HepG2 (cell line): Measurements from ENCODE around the gene MEGF6. TPM values are rescaled to one million over a fixed set of nuclear protein-coding genes. Genes with fewer than 3 reads are reported as not detected.

Experiments
- ATAC-seq: fragments of 200-7000 bp; cut with Tn5 transposase; 3 replicates; pipeline ENCODE4 v1.9.1; 2020; ENCODE audit warnings: mild to moderate bottlenecking, moderate library complexity
- BruUV-seq: library from RNA; stranded (reverse); fragments of 400-500 nt; replicated peaks from 2 replicates; lab custom pipeline; 2021; lab: Mats Ljungman, UMichigan
- CTCF ChIA-PET: fragments of 300-600 bp; formaldehyde crosslinking; extraction: SDS; loops from one replicate; lab custom pipeline; 2021; ENCODE audit warnings: low total read pairs, inconsistent platforms, low intra/inter-chr PET ratio; lab: Yijun Ruan, JAX
- POLR2A ChIA-PET: fragments of 350-600 bp; sonication (Branson Sonifier 250); formaldehyde crosslinking; loops from one replicate; lab custom pipeline; 2020; ENCODE audit warnings: antibody characterized with exemption, inconsistent platforms; lab: Yijun Ruan, JAX
- DNase-seq: peaks from one replicate; pipeline ENCODE4 v3.0.0-alpha.2; 2015; ENCODE audit warnings: low spot score
- FAIRE-seq: peaks from 3 replicates; lab custom pipeline; 2011; peaks lifted over from hg19 to GRCh38; lab: Jason Lieb, UNC
- H2AFZ ChIP-seq: one replicate; pipeline ENCODE4 v1.6.1; 2011; ENCODE audit warnings: low read length, inconsistent platforms
- H3K27ac ChIP-seq: fragments of 300-600 bp; 3 replicates; pipeline ENCODE4 v1.8.0; 2011; ENCODE audit warnings: mixed run types, mild to moderate bottlenecking, mixed read lengths, low read length, inconsistent platforms; ENCODE audit not compliant: insufficient read depth; ENCODE audit errors: extremely low read length
- H3K27me3 ChIP-seq, 2 experiments: fragments of 200-600 bp in 1 of 2; 2 replicates in 1 of 2; 3 replicates in 1 of 2; pipeline versions ENCODE4 v1.6.0 to v1.8.0; 2011; ENCODE audit warnings: low read length in 2 of 2, mild to moderate bottlenecking in 2 of 2, moderate library complexity in 2 of 2, inconsistent platforms in 1 of 2; ENCODE audit not compliant: insufficient read depth in 2 of 2, control insufficient read depth in 1 of 2
- H3K36me3 ChIP-seq, 2 experiments: fragments of 200-600 bp in 1 of 2; replicated peaks in 1 of 2; 2 replicates in 1 of 2; 3 replicates in 1 of 2; pipeline versions ENCODE4 v1.5.1 to v1.8.0; 2011; ENCODE audit warnings: low read length in 2 of 2, inconsistent platforms in 1 of 2; ENCODE audit not compliant: insufficient read depth in 2 of 2, control insufficient read depth in 1 of 2
- H3K4me1 ChIP-seq: 2 replicates; pipeline ENCODE4 v1.5.1; 2012; ENCODE audit warnings: low read length, inconsistent platforms; ENCODE audit not compliant: insufficient read depth
- H3K4me2 ChIP-seq: 2 replicates; pipeline ENCODE4 v1.6.0; 2011; ENCODE audit warnings: low read depth, low read length, inconsistent platforms
- H3K4me3 ChIP-seq, 3 experiments: fragments of 200-600 bp in 1 of 3; sonication (generic), shearing (Covaris generic) in 1 of 3; replicated peaks in 1 of 3; 2 replicates each; pipeline ENCODE4 v1.5.1; 2011 to 2016; ENCODE audit warnings: low read length in 3 of 3, inconsistent platforms in 2 of 3, low read depth in 2 of 3, mild to moderate bottlenecking in 2 of 3, control low read depth in 1 of 3, mixed read lengths in 1 of 3; ENCODE audit not compliant: insufficient read depth in 1 of 3
- H3K79me2 ChIP-seq: one replicate; pipeline ENCODE4 v1.6.1; 2011; ENCODE audit warnings: low read length, inconsistent platforms; ENCODE audit not compliant: insufficient read depth
- H3K9ac ChIP-seq: 2 replicates; pipeline ENCODE4 v1.6.0; 2011; ENCODE audit warnings: mild to moderate bottlenecking, low read depth, low read length, inconsistent platforms; ENCODE audit not compliant: insufficient read depth
- H3K9me3 ChIP-seq: 2 replicates; pipeline ENCODE4 v1.5.1; 2012; ENCODE audit warnings: mild to moderate bottlenecking, low read length
- H4K20me1 ChIP-seq: 2 replicates; pipeline ENCODE4 v1.6.0; 2011; ENCODE audit warnings: inconsistent platforms, mild to moderate bottlenecking, low read length, moderate library complexity; ENCODE audit not compliant: insufficient read depth
- HDAC1 ChIP-seq: sonication (generic); formaldehyde crosslinking; IDR thresholded peaks from 2 replicates; pipeline ENCODE4 v1.5.1; 2020; ENCODE audit warnings: mild to moderate bottlenecking, missing genetic modification reagents
- HNRNPLL ChIP-seq: fragments of 200-400 bp; formaldehyde crosslinking; IDR thresholded peaks from 2 replicates; pipeline ENCODE4 v1.6.1; 2017; ENCODE audit warnings: mild to moderate bottlenecking, low read depth, low read length; ENCODE audit not compliant: poor library complexity, severe bottlenecking
- MED8 ChIP-seq: sonication (generic); formaldehyde crosslinking; IDR thresholded peaks from 2 replicates; pipeline ENCODE4 v1.8.1; 2023; ENCODE audit warnings: mild to moderate bottlenecking, missing genetic modification reagents; ENCODE audit not compliant: insufficient replicate concordance
- PCBP1 ChIP-seq: fragments of 200-400 bp; formaldehyde crosslinking; IDR thresholded peaks from 2 replicates; pipeline ENCODE4 v1.6.1; 2017; ENCODE audit warnings: mild to moderate bottlenecking, low read depth, low read length, borderline replicate concordance
- SALL1 ChIP-seq: sonication (generic); formaldehyde crosslinking; IDR thresholded peaks from 2 replicates; pipeline ENCODE4 v1.8.0; 2022; ENCODE audit warnings: mild to moderate bottlenecking, missing genetic modification reagents
- THAP11 ChIP-seq: IDR thresholded peaks from 2 replicates; pipeline ENCODE4 v1.6.1; 2016; ENCODE audit warnings: missing biosample characterization, missing genetic modification reagents
- ZBTB7B ChIP-seq: sonication (generic); formaldehyde crosslinking; IDR thresholded peaks from 2 replicates; pipeline ENCODE4 v1.4.0; 2020; ENCODE audit warnings: missing genetic modification reagents
- ZFP91 ChIP-seq: sonication (generic); formaldehyde crosslinking; IDR thresholded peaks from 2 replicates; pipeline ENCODE4 v1.9.0; 2022; ENCODE audit warnings: missing genetic modification reagents, mild to moderate bottlenecking, borderline replicate concordance
- ZMAT3 ChIP-seq: sonication (generic); formaldehyde crosslinking; conservative IDR thresholded peaks from 2 replicates; pipeline ENCODE4 v1.7.0; 2021; ENCODE audit warnings: missing genetic modification reagents
- ZNF564 ChIP-seq: sonication (generic); formaldehyde crosslinking; IDR thresholded peaks from 2 replicates; pipeline ENCODE4 v1.8.1; 2023; ENCODE audit warnings: mild to moderate bottlenecking, missing genetic modification reagents
- ZNF687 ChIP-seq: sonication (generic); formaldehyde crosslinking; IDR thresholded peaks from 2 replicates; pipeline ENCODE4 v1.5.1; 2020; ENCODE audit warnings: mild to moderate bottlenecking, missing genetic modification reagents, moderate library complexity
- ZNF800 ChIP-seq: sonication (generic); formaldehyde crosslinking; IDR thresholded peaks from 2 replicates; pipeline ENCODE4 v1.4.0; 2020; ENCODE audit warnings: missing genetic modification reagents
- WGBS: methylation state at CpG from one replicate; pipeline ENCODE4 v1.1.6; 2017; ENCODE audit warnings: low lambda C conversion rate; 5-methylcytosine and 5-hydroxymethylcytosine counted together
- in situ Hi-C: cut with HindIII; loops from 2 replicates; pipeline ENCODE4 v1.10.0; 2017; ENCODE audit warnings: low pct_unique_long_range_greater_than_20kb; ENCODE audit not compliant: extremely low pct_ligation_motif_present
- intact Hi-C: fragments of 100-400 bp; cut with micrococcal nuclease; formaldehyde crosslinking; loops from one replicate; pipeline ENCODE4 v1.10.0; 2022; ENCODE audit not compliant: unreplicated experiment
- polyA plus RNA-seq, 8 experiments: library from polyadenylated mRNA; depleted of rRNA in 3 of 8; stranded (reverse) in 7 of 8; unstranded in 1 of 8; fragments of >200 nt; fragmentation: Illumina TruSeq in 4 of 8; extraction: Trizol in 4 of 8; gene quantifications; 2 replicates each; pipeline versions ENCODE4 v1.2.1 to v1.2.3, GENCODE V29; 2011 to 2016; ENCODE audit warnings: low read depth in 4 of 8, missing spikeins in 1 of 8, mixed read lengths in 1 of 8; ENCODE audit not compliant: insufficient read depth in 1 of 8
- total RNA-seq, 5 experiments: library from RNA; depleted of rRNA; stranded (reverse); fragments of >200 nt; fragmentation: Illumina TruSeq; extraction: Trizol; gene quantifications; 2 replicates each; pipeline ENCODE4 v1.2.3, GENCODE V29; 2016; ENCODE audit warnings: low read depth in 1 of 5

MEGF6 gene
- total and polyA plus RNA-seq, 2 of the 13 experiments (the other 11 are each of a cell fraction or from before 2014, with no cell fraction given), result 1.9 TPM

- intact Hi-C loops, result loop anchor here (2.0 kb wide), 1 partner anchor 26 kb away; the partner anchor contains the start of gene TPRG1L
- peak; percentile 26 for ATAC-seq
- ChIA-PET CTCF (no interaction called here), POLR2A (interaction anchor here (0.6 to 2.6 kb wide), 3 partner anchors 15 to 124 kb away, joined by 3 to 6 read pairs (median 3); no protein-coding TSS in a partner anchor)
- no TSS peak for BruUV-seq
- peaks cover 7% of the 10 kb centered on the region for H3K79me2 ChIP-seq
- H3K9ac ChIP-seq, result 0 out of 2 replicates have a peak overlapping the region, but pooled peaks have one; percentile 22
- H3K27ac ChIP-seq, result no peak overlapping the region
- WGBS, result 50% methylated on average over 35 of the region's 83 CpGs
- no peaks in the 10 kb centered on the region for H3K9me3 ChIP-seq
- H3K36me3 ChIP-seq, result peaks cover 5 to 6% of the 10 kb centered on the region in 2 experiments; a peak in 3 of 5 replicates
- in situ Hi-C loops, result no loop called here
- DNase-seq, result no peak
- peak overlapping the region; percentile 86 for H3K4me2 ChIP-seq
- H3K27me3 ChIP-seq, result peaks cover 2 to 11% of the 10 kb centered on the region in 2 experiments; a peak in 3 of 5 replicates
- H4K20me1 ChIP-seq, result no peaks in the 10 kb centered on the region
- no peak for FAIRE-seq
- peak overlapping the region; percentile 58 to 73 (median 66); a peak in 5 of 6 replicates for H3K4me3 ChIP-seq
- no peak overlapping the region for H2AFZ ChIP-seq
- peaks cover 25% of the 10 kb centered on the region for H3K4me1 ChIP-seq
- TF ChIP-seq SALL1 (CRISPR knock-in tag), result 0 out of 2 replicates have a peak, but pooled peaks have one; percentile 3
- TF ChIP-seq ZNF800 (CRISPR knock-in tag), result peak; percentile 99
- TF ChIP-seq THAP11, result peak; percentile 12; the same call in 1 of the 2 replicates
- 0 out of 2 replicates have a peak, but pooled peaks have one; percentile 39 for TF ChIP-seq ZBTB7B (CRISPR knock-in tag)
- TF ChIP-seq ZNF687 (CRISPR knock-in tag), result 0 out of 2 replicates have a peak, but pooled peaks have one; percentile 28
- TF ChIP-seq HDAC1 (CRISPR knock-in tag), result 0 out of 2 replicates have a peak, but pooled peaks have one; percentile 27
- peak; percentile 52; the same call in 1 of the 2 replicates for TF ChIP-seq PCBP1
- no peak for TF ChIP-seq MED8
- peak; percentile 72 for TF ChIP-seq HNRNPLL
- TF ChIP-seq ZFP91 (CRISPR knock-in tag), result peak; percentile 52; the same call in 1 of the 2 replicates
- no peak for TF ChIP-seq ZMAT3 (CRISPR knock-in tag)
- TF ChIP-seq ZNF564 (CRISPR knock-in tag), result peak; percentile 38; the same call in 1 of the 2 replicates
Measured at GRCh38 chr1:3651026-3651929, 40.0 kb upstream of the MEGF6 start.
